Activated CD8-positive, alpha-beta T cell treated with anti-CD3 and anti-CD28 coated beads, Interleukin-2, amount 10 ng/mL, durations not matched to agents 7 days and 5 days (primary cell): ENCODE data around the gene RPL41. TPM values are rescaled to one million over a fixed set of nuclear protein-coding genes. Genes with fewer than 3 reads are reported as not detected.
"Not testable (repeated sequence)": the region's sequence is repeated elsewhere in the genome, so short reads cannot be mapped to it uniquely, and the experiment has no call there.

ENCODE experiments used
- ATAC-seq: fragments of 150-1000 bp; cut with Tn5 transposase; one replicate; pipeline ENCODE4 v1.10.0; 2021; ENCODE audit warnings: moderate library complexity
- CTCF ChIA-PET: fragments of 350-600 bp; sonication (Branson Sonifier 250); formaldehyde crosslinking; loops from one replicate; lab custom pipeline; 2021; ENCODE audit warnings: antibody characterized with exemption; lab: Charles Lee
- POLR2A ChIA-PET: fragments of 350-600 bp; sonication (Branson Sonifier 250); formaldehyde crosslinking; loops from one replicate; lab custom pipeline; 2021; ENCODE audit warnings: antibody characterized with exemption; lab: Charles Lee
- DNase-seq: peaks from one replicate; pipeline ENCODE4 v3.0.0-alpha.2; 2020
- H3K27ac Mint-ChIP-seq: one replicate; pipeline ENCODE4 v1.8.0; 2021; ENCODE audit warnings: mild to moderate bottlenecking, mixed read lengths
- H3K27me3 Mint-ChIP-seq: one replicate; pipeline ENCODE4 v1.8.0; 2021; ENCODE audit warnings: low read depth, mixed read lengths
- H3K36me3 Mint-ChIP-seq: one replicate; pipeline ENCODE4 v1.8.0; 2021; ENCODE audit warnings: low read depth, mixed read lengths
- H3K4me1 Mint-ChIP-seq: one replicate; pipeline ENCODE4 v1.8.0; 2021; ENCODE audit warnings: low read depth, mixed read lengths
- H3K4me3 Mint-ChIP-seq: one replicate; pipeline ENCODE4 v1.8.0; 2021; ENCODE audit warnings: mild to moderate bottlenecking, mixed read lengths
- H3K9me3 Mint-ChIP-seq: one replicate; pipeline ENCODE4 v1.8.0; 2022; ENCODE audit warnings: mixed read lengths; ENCODE audit not compliant: insufficient read depth
- total RNA-seq, 2 experiments: library from RNA; stranded (reverse); gene quantifications; one replicate each; pipeline ENCODE4 v1.2.3, GENCODE V29; 2021

The RPL41 gene
- total RNA-seq, 2 experiments from 2014 or later = 3,845 to 4,046 TPM

GRCh38 chr12:56154818-56155217 is 38.4 kb downstream of the RPL41 start:
- H3K36me3 Mint-ChIP-seq = peaks cover 38% of the 10 kb centered on the region
- no peak overlapping the region for H3K4me3 Mint-ChIP-seq
- ChIA-PET CTCF (interaction anchor here (1.2 to 2.6 kb wide), 4 partner anchors 26 to 108 kb away, joined by 3 to 13 read pairs (median 8); partner anchors contain the start of genes ESYT1, SMARCC2 and ZC3H10), POLR2A (interaction anchor here (0.9 to 2.9 kb wide), 6 partner anchors 12 to 37 kb away, joined by 3 to 17 read pairs (median 6); partner anchors contain the start of genes ESYT1, SMARCC2 and ZC3H10)
- ATAC-seq (no peak), DNase-seq (no peak)
- no peaks in the 10 kb centered on the region for H3K27me3 Mint-ChIP-seq
- H3K9me3 Mint-ChIP-seq = no peaks in the 10 kb centered on the region
- H3K27ac Mint-ChIP-seq = no peak overlapping the region
- peaks cover 68% of the 10 kb centered on the region for H3K4me1 Mint-ChIP-seq

GRCh38 chr12:56155256-56155845 is 38.9 kb downstream of the RPL41 start:
- ChIA-PET POLR2A (interaction anchor here (0.6 to 2.9 kb wide), 6 partner anchors 12 to 38 kb away, joined by 3 to 17 read pairs (median 6); partner anchors contain the start of genes ESYT1, SMARCC2 and ZC3H10), CTCF (interaction anchor here (1.2 to 2.6 kb wide), 4 partner anchors 27 to 108 kb away, joined by 3 to 13 read pairs (median 8); partner anchors contain the start of genes ESYT1, SMARCC2 and ZC3H10)
- Mint-ChIP-seq H3K4me1 (peaks cover 70% of the 10 kb centered on the region), H3K27ac (peak overlapping the region; percentile 48), H3K4me3 (peak overlapping the region; percentile 30), H3K27me3 (no peaks in the 10 kb centered on the region), H3K9me3 (no peaks in the 10 kb centered on the region), H3K36me3 (peaks cover 43% of the 10 kb centered on the region)
- ATAC-seq = no peak
- no peak for DNase-seq

- not testable (repeated sequence) for ATAC-seq, H3K27me3 Mint-ChIP-seq, H3K9me3 Mint-ChIP-seq, DNase-seq
- peaks cover 69% of the 10 kb centered on the region for H3K4me1 Mint-ChIP-seq
- H3K27ac Mint-ChIP-seq = peak overlapping the region; percentile 96
- POLR2A ChIA-PET = interaction anchor here (0.8 kb wide), 1 partner anchor 30 kb away, joined by 3 read pairs; no protein-coding TSS in a partner anchor
- H3K4me3 Mint-ChIP-seq = peak overlapping the region; percentile 90
- H3K36me3 Mint-ChIP-seq = peaks cover 54% of the 10 kb centered on the region
- CTCF ChIA-PET = interaction anchor here (1.1 to 2.6 kb wide), 2 partner anchors 28 to 39 kb away, joined by 4 to 13 read pairs; partner anchors contain the start of genes ESYT1 and ZC3H10
Measured at GRCh38 chr12:56156464-56157200, 40.2 kb downstream of the RPL41 start.

- Mint-ChIP-seq H3K4me3 (peak overlapping the region; percentile 90), H3K27ac (peak overlapping the region; percentile 96), H3K9me3 (no peaks in the 10 kb centered on the region), H3K36me3 (peaks cover 62% of the 10 kb centered on the region), H3K4me1 (peaks cover 68% of the 10 kb centered on the region), H3K27me3 (no peaks in the 10 kb centered on the region)
- ChIA-PET CTCF (interaction anchor here (1.1 to 8.3 kb wide), 4 partner anchors 29 to 39 kb away, joined by 4 to 74 read pairs (median 32); partner anchors contain the start of genes ESYT1, SMARCC2 and ZC3H10), POLR2A (interaction anchor here (0.7 to 6.6 kb wide), 8 partner anchors 9 to 294 kb away, joined by 3 to 77 read pairs (median 4); partner anchors contain the start of genes ESYT1, SMARCC2 and ZC3H10)
- DNase-seq (peak; percentile 80), ATAC-seq (peak; percentile 53)
Measured at GRCh38 chr12:56157201-56158028, 41.0 kb downstream of the RPL41 start.

GRCh38 chr12:56158029-56158925 is 41.8 kb downstream of the RPL41 start, which contains the start of gene MYL6:
Gene MYL6 (plus strand): TSS chr12:56158359. CDS start chr12:56158402, 43 bp downstream.
- Mint-ChIP-seq H3K4me3 (peak within 1 kb of the TSS; percentile 90), H3K36me3 (peaks cover 69% of the 10 kb centered on the region), H3K27me3 (no peaks in the 10 kb centered on the region), H3K27ac (peak within 1 kb of the TSS; percentile 96), H3K9me3 (no peaks in the 10 kb centered on the region), H3K4me1 (peaks cover 61% of the 10 kb centered on the region)
- ATAC-seq (peak; percentile 83), DNase-seq (peak; percentile 97)
- ChIA-PET CTCF (interaction anchor here (0.6 to 8.3 kb wide), 6 partner anchors 17 to 205 kb away, joined by 3 to 74 read pairs (median 14); partner anchors contain the start of genes ESYT1, SMARCC2 and ZC3H10), POLR2A (interaction anchor here (0.6 to 6.6 kb wide), 15 partner anchors 10 to 471 kb away, joined by 3 to 77 read pairs (median 3); partner anchors contain the start of genes ESYT1, SMARCC2 and ZC3H10)

- Mint-ChIP-seq H3K27me3 (no peaks in the 10 kb centered on the region), H3K36me3 (peaks cover 76% of the 10 kb centered on the region), H3K4me3 (peak overlapping the region; percentile 90), H3K4me1 (peaks cover 58% of the 10 kb centered on the region), H3K9me3 (no peaks in the 10 kb centered on the region), H3K27ac (peak overlapping the region; percentile 96)
- DNase-seq (peak; percentile 52), ATAC-seq (peak; percentile 3)
- POLR2A ChIA-PET = interaction anchor here (0.9 to 6.6 kb wide), 9 partner anchors 9 to 470 kb away, joined by 3 to 77 read pairs (median 6); partner anchors contain the start of genes ESYT1, SMARCC2 and ZC3H10
- CTCF ChIA-PET = interaction anchor here (1.0 to 8.3 kb wide), 5 partner anchors 16 to 40 kb away, joined by 3 to 74 read pairs (median 20); partner anchors contain the start of genes ESYT1, SMARCC2 and ZC3H10
Measured at GRCh38 chr12:56158926-56159461, 42.6 kb downstream of the RPL41 start.

- Mint-ChIP-seq H3K4me1 (peaks cover 51% of the 10 kb centered on the region), H3K36me3 (peaks cover 79% of the 10 kb centered on the region), H3K9me3 (no peaks in the 10 kb centered on the region), H3K4me3 (peak overlapping the region; percentile 90), H3K27ac (peak overlapping the region; percentile 96), H3K27me3 (no peaks in the 10 kb centered on the region)
- ChIA-PET POLR2A (interaction anchor here (0.8 to 6.6 kb wide), 10 partner anchors 9 to 140 kb away, joined by 3 to 77 read pairs (median 5); partner anchors contain the start of genes CS, ESYT1, PA2G4 and SMARCC2), CTCF (interaction anchor here (1.0 to 8.3 kb wide), 5 partner anchors 16 to 41 kb away, joined by 3 to 74 read pairs (median 20); partner anchors contain the start of genes ESYT1, SMARCC2 and ZC3H10)
- DNase-seq (no peak), ATAC-seq (no peak)
Measured at GRCh38 chr12:56159482-56160192, 43.2 kb downstream of the RPL41 start.

- Mint-ChIP-seq H3K4me1 (peaks cover 46% of the 10 kb centered on the region), H3K27me3 (no peaks in the 10 kb centered on the region), H3K27ac (peak overlapping the region; percentile 96), H3K4me3 (peak overlapping the region; percentile 90), H3K36me3 (peaks cover 77% of the 10 kb centered on the region), H3K9me3 (no peaks in the 10 kb centered on the region)
- CTCF ChIA-PET = interaction anchor here (1.6 to 8.3 kb wide), 4 partner anchors 29 to 75 kb away, joined by 3 to 74 read pairs (median 35); partner anchors contain the start of genes ESYT1, SMARCC2 and ZC3H10
- ATAC-seq = peak; percentile 42
- POLR2A ChIA-PET = interaction anchor here (0.8 to 6.6 kb wide), 12 partner anchors 8 to 140 kb away, joined by 3 to 77 read pairs (median 10); partner anchors contain the start of genes CS, ESYT1, PA2G4 and SMARCC2
- peak; percentile 83 for DNase-seq
Measured at GRCh38 chr12:56160193-56160763, 43.8 kb downstream of the RPL41 start.
